22Rv1 (cell line): ENCODE results near the gene DYRK4.

Experiments
- H3K27ac ChIP-seq: fragments of 450-650 bp; 2 replicates; pipeline ENCODE4 v1.5.1; 2017
- ZFX ChIP-seq: fragments of 450-650 bp; IDR thresholded peaks from 2 replicates; pipeline ENCODE4 v1.6.1; 2017; ENCODE audit warnings: antibody characterized with exemption, borderline replicate concordance
- TF ChIP-seq, protein P1 (sequence below): fragments of 450-650 bp; IDR thresholded peaks from 2 replicates; pipeline ENCODE4 v1.5.1; 2017; ENCODE audit warnings: mild to moderate bottlenecking

Gene DYRK4

DNA sequence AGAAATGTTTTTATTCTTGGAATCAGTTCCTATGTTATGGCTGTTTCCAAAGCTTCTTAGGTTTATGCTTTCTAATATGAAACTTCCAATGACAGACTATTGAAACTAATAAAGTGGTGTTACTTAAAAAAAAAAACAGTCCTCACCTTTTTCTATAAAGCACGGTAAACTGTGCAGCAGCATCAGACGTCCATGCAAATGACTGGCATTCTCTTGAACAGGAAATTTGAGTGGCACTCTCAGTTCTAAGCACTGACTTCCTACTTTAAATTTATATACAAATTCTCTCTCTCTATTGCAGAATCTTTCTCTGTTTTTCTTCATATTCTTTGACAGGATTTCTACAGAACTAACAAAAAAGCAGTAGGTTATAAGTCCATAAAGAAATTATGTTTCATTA, 26.1 kb upstream of the DYRK4 start:
- no peak overlapping the region for H3K27ac ChIP-seq
- TF ChIP-seq, protein P1, sequence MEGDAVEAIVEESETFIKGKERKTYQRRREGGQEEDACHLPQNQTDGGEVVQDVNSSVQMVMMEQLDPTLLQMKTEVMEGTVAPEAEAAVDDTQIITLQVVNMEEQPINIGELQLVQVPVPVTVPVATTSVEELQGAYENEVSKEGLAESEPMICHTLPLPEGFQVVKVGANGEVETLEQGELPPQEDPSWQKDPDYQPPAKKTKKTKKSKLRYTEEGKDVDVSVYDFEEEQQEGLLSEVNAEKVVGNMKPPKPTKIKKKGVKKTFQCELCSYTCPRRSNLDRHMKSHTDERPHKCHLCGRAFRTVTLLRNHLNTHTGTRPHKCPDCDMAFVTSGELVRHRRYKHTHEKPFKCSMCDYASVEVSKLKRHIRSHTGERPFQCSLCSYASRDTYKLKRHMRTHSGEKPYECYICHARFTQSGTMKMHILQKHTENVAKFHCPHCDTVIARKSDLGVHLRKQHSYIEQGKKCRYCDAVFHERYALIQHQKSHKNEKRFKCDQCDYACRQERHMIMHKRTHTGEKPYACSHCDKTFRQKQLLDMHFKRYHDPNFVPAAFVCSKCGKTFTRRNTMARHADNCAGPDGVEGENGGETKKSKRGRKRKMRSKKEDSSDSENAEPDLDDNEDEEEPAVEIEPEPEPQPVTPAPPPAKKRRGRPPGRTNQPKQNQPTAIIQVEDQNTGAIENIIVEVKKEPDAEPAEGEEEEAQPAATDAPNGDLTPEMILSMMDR: no peak
- TF ChIP-seq ZFX: no peak

DNA sequence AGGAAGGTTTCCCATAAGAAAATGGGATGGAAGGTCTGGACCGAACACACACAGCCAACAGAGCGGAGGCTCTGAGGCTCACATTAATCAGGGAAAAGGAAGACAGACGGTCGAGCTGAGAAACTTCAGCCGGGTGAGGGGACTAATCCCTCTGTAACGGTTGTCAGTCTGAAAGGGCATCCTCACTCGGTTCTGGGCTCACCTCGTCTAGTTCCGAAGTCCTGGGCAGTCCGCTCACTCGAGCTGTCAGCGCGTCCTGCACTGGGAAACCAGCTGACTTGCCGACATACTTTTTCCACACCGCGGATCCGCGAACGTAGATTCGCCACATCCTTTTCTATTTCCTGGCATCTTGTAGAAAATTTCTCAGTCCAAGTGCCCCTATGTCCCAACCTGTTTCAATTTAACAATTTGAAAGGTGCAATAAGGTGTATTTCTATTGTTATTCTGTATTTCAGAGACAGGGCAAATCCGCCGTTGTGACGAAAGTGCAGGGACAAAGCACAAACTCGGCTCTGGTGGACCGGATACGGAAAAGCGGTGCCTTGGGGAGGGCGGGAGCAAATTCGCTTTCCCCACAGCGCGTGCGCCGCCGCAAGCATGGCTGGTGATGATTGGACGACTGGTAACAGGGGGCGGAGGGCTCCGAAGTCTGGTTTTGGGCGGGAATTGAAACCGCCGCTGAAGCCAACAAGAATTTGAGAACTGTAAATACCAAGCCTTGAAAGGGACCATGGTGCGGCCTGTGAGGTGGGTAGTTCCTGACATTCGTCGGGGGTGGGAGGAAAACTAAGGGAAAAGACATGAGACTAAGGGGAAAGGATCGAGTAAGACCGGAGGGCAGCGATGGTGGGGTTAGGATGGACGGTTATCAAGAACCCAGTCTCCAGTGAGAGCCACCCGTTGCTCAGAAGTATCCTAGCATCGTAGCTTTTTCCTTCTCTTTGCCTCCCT, 23.5 kb upstream of the DYRK4 start, which contains the start of gene RAD51AP1:
Gene RAD51AP1, plus strand, starts transcription at position 684 of the 954 bp plus-strand sequence. Its CDS starts 50 bp downstream, at position 734.
- H3K27ac ChIP-seq: peak within 1 kb of the TSS; percentile 80
- TF ChIP-seq ZFX: no peak
- TF ChIP-seq, protein P1: no peak

- no peak for TF ChIP-seq ZFX
- TF ChIP-seq, protein P1: no peak
Observed at GRCh38 chr12:4539167-4539870, 22.7 kb upstream of the DYRK4 start.

GRCh38 chr12:4540170-4540569, 21.8 kb upstream of the DYRK4 start:
- TF ChIP-seq, protein P1: no peak
- no peak for TF ChIP-seq ZFX
- no peak overlapping the region; the same call in 1 of the 2 replicates for H3K27ac ChIP-seq

More at GRCh38 chr12:4539167-4539870, 22.7 kb upstream of the DYRK4 start:
- peak overlapping the region; percentile 80 for H3K27ac ChIP-seq

DNA sequence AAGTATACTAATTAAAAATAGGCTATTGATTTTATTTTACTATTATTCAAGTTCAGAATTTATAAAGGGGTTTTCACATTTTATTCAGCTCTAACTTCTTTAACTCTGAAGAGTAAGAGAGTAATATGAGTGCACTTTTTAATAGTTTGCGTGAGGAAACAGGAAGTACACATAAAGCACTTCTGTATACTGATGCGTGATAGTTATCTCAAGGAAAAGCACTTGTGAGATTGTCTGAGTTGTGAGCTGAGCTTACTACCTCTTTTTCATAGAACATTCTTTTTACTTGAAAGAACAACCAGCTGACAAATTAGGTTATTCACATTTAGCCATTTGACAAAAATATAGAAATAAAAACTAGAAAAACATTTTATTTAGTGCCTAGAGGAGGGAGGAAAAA, 21.4 kb upstream of the DYRK4 start:
- TF ChIP-seq, protein P1: no peak
- no peak for TF ChIP-seq ZFX
- H3K27ac ChIP-seq: no peak overlapping the region

DNA sequence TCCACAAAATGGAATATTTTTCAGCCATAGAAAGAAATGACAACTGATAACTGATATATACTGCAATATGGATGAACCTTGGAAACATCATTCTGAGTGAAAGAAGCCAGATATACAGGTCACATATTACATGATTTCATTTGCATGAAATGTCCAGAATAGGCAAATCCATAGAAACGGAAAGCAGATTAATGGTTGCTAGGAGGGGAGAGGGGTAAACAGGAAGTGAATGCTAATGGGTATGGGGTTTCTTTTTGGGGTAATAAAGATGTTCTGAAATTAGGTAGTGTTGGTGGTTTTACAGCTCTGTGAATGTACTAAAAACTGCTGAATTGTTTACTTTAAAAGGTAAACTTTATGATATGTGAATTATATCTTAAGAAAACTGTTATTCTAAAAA, 16.8 kb upstream of the DYRK4 start:
- no peak overlapping the region for H3K27ac ChIP-seq
- TF ChIP-seq, protein P1: no peak
- no peak for TF ChIP-seq ZFX
